HepG2 (cell line): Measurements from ENCODE around the gene FAM114A1. TPM values are rescaled to one million over a fixed set of nuclear protein-coding genes. Genes with fewer than 3 reads are reported as not detected.
A peak's percentile ranks its signal among the peaks of the same experiment; 100 is the strongest.

Source experiments
- ARID2 ChIP-seq: sonication (generic); formaldehyde crosslinking; IDR thresholded peaks from 2 replicates; pipeline ENCODE4 v1.8.1; 2022; ENCODE audit warnings: mild to moderate bottlenecking, missing genetic modification reagents, borderline replicate concordance
- CCAR2 ChIP-seq: fragments of 200-400 bp; formaldehyde crosslinking; optimal IDR thresholded peaks from 2 replicates; pipeline ENCODE3; 2018; ENCODE audit warnings: low read depth, mild to moderate bottlenecking, low read length, moderate library complexity
- JUND ChIP-seq: sonication (generic); formaldehyde crosslinking; IDR thresholded peaks from 2 replicates; pipeline ENCODE4 v1.8.0; 2022; ENCODE audit warnings: mild to moderate bottlenecking, missing genetic modification reagents
- KLF15 ChIP-seq: sonication (generic); formaldehyde crosslinking; IDR thresholded peaks from 2 replicates; pipeline ENCODE4 v1.8.1; 2023; ENCODE audit warnings: borderline replicate concordance, mild to moderate bottlenecking, inconsistent platforms, missing genetic modification reagents, mixed read lengths
- MTA3 ChIP-seq: sonication (generic); formaldehyde crosslinking; IDR thresholded peaks from 2 replicates; pipeline ENCODE4 v1.4.0; 2020; ENCODE audit warnings: missing genetic modification reagents
- SMYD3 ChIP-seq: sonication (generic); formaldehyde crosslinking; IDR thresholded peaks from 2 replicates; pipeline ENCODE4 v1.8.1; 2023; ENCODE audit warnings: mild to moderate bottlenecking, missing genetic modification reagents
- TSC22D2 ChIP-seq: sonication (generic); formaldehyde crosslinking; IDR thresholded peaks from 2 replicates; pipeline ENCODE4 v1.5.1; 2020; ENCODE audit warnings: missing genetic modification reagents, mild to moderate bottlenecking, borderline replicate concordance
- XRCC5 ChIP-seq: fragments of 200-400 bp; formaldehyde crosslinking; optimal IDR thresholded peaks from 2 replicates; pipeline ENCODE3; 2017; ENCODE audit warnings: mild to moderate bottlenecking, low read length
- ZNF614 ChIP-seq: IDR thresholded peaks from 2 replicates; pipeline ENCODE4 v1.6.1; 2018; ENCODE audit warnings: missing biosample characterization, missing genetic modification reagents, inconsistent platforms, borderline replicate concordance
- ZNF720 ChIP-seq: sonication (generic); formaldehyde crosslinking; IDR thresholded peaks from 2 replicates; pipeline ENCODE4 v1.4.0; 2020; ENCODE audit warnings: missing genetic modification reagents
- ZSCAN30 ChIP-seq: sonication (generic); formaldehyde crosslinking; IDR thresholded peaks from 2 replicates; pipeline ENCODE4 v1.5.0; 2020; ENCODE audit warnings: mild to moderate bottlenecking, missing genetic modification reagents
- polyA plus RNA-seq, 8 experiments: library from polyadenylated mRNA; depleted of rRNA in 3 of 8; stranded (reverse) in 7 of 8; unstranded in 1 of 8; fragments of >200 nt; fragmentation: Illumina TruSeq in 4 of 8; extraction: Trizol in 4 of 8; gene quantifications; 2 replicates each; pipeline versions ENCODE4 v1.2.1 to v1.2.3, GENCODE V29; 2011 to 2016; ENCODE audit warnings: low read depth in 4 of 8, missing spikeins in 1 of 8, mixed read lengths in 1 of 8; ENCODE audit not compliant: insufficient read depth in 1 of 8
- total RNA-seq, 5 experiments: library from RNA; depleted of rRNA; stranded (reverse); fragments of >200 nt; fragmentation: Illumina TruSeq; extraction: Trizol; gene quantifications; 2 replicates each; pipeline ENCODE4 v1.2.3, GENCODE V29; 2016; ENCODE audit warnings: low read depth in 1 of 5
- TF ChIP-seq, protein P1 (sequence below): sonication (generic); formaldehyde crosslinking; IDR thresholded peaks from 2 replicates; pipeline ENCODE4 v1.5.1; 2020; ENCODE audit warnings: missing genetic modification reagents, mild to moderate bottlenecking, borderline replicate concordance
- TF ChIP-seq, protein P2 (sequence below): conservative IDR thresholded peaks from 2 replicates; pipeline ENCODE4 v1.6.1; 2018; ENCODE audit warnings: missing genetic modification reagents
- TF ChIP-seq, protein P3 (sequence below): sonication (generic); formaldehyde crosslinking; IDR thresholded peaks from 2 replicates; pipeline ENCODE4 v1.4.0; 2020; ENCODE audit warnings: missing genetic modification reagents, borderline replicate concordance
- TF ChIP-seq, protein P4 (sequence below): sonication (generic); formaldehyde crosslinking; IDR thresholded peaks from 2 replicates; pipeline ENCODE4 v1.5.0; 2020; ENCODE audit warnings: missing genetic modification reagents
- TF ChIP-seq, protein P5 (sequence below): sonication (generic); formaldehyde crosslinking; IDR thresholded peaks from 2 replicates; pipeline ENCODE4 v1.4.0; 2020; ENCODE audit warnings: missing genetic modification reagents
- TF ChIP-seq, protein P6 (sequence below): sonication (generic); formaldehyde crosslinking; IDR thresholded peaks from 2 replicates; pipeline ENCODE4 v1.5.0; 2020; ENCODE audit warnings: mild to moderate bottlenecking, missing genetic modification reagents

FAM114A1 gene
- total and polyA plus RNA-seq, 2 of the 13 experiments (the other 11 are each of a cell fraction or from before 2014, with no cell fraction given), result 61.0 to 76.9 TPM

DNA sequence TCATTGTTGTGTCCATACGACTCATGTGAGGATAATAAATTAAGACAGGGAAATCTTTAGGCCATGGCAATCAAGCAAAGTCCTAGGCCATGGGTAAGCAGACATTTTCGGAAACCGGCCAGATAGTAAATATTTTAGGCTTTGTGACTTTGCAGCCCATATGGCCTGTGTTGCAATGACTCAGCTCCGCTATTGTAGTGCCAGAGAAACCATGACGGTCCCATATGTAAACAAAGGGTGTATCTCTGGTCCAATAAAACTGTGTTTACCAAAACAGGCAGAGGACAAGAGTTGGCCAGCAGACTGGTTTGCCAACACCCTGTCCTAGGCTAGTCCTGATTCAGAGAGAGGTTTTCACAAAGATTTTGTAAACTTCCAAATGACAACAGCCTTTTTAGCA lies 5.0 kb downstream of the FAM114A1 start (continued):
- TF ChIP-seq JUND, result no peak
- TF ChIP-seq, protein P1, sequence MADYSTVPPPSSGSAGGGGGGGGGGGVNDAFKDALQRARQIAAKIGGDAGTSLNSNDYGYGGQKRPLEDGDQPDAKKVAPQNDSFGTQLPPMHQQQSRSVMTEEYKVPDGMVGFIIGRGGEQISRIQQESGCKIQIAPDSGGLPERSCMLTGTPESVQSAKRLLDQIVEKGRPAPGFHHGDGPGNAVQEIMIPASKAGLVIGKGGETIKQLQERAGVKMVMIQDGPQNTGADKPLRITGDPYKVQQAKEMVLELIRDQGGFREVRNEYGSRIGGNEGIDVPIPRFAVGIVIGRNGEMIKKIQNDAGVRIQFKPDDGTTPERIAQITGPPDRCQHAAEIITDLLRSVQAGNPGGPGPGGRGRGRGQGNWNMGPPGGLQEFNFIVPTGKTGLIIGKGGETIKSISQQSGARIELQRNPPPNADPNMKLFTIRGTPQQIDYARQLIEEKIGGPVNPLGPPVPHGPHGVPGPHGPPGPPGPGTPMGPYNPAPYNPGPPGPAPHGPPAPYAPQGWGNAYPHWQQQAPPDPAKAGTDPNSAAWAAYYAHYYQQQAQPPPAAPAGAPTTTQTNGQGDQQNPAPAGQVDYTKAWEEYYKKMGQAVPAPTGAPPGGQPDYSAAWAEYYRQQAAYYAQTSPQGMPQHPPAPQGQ, result no peak
- no peak for TF ChIP-seq ARID2 (CRISPR knock-in tag)
- TF ChIP-seq, protein P2, sequence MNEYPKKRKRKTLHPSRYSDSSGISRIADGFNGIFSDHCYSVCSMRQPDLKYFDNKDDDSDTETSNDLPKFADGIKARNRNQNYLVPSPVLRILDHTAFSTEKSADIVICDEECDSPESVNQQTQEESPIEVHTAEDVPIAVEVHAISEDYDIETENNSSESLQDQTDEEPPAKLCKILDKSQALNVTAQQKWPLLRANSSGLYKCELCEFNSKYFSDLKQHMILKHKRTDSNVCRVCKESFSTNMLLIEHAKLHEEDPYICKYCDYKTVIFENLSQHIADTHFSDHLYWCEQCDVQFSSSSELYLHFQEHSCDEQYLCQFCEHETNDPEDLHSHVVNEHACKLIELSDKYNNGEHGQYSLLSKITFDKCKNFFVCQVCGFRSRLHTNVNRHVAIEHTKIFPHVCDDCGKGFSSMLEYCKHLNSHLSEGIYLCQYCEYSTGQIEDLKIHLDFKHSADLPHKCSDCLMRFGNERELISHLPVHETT (CRISPR knock-in tag), result no peak
- no peak for TF ChIP-seq SMYD3 (CRISPR knock-in tag)
- TF ChIP-seq CCAR2, result no peak
- TF ChIP-seq XRCC5, result peak; percentile 73
- TF ChIP-seq KLF15 (CRISPR knock-in tag), result no peak
- TF ChIP-seq, protein P3, sequence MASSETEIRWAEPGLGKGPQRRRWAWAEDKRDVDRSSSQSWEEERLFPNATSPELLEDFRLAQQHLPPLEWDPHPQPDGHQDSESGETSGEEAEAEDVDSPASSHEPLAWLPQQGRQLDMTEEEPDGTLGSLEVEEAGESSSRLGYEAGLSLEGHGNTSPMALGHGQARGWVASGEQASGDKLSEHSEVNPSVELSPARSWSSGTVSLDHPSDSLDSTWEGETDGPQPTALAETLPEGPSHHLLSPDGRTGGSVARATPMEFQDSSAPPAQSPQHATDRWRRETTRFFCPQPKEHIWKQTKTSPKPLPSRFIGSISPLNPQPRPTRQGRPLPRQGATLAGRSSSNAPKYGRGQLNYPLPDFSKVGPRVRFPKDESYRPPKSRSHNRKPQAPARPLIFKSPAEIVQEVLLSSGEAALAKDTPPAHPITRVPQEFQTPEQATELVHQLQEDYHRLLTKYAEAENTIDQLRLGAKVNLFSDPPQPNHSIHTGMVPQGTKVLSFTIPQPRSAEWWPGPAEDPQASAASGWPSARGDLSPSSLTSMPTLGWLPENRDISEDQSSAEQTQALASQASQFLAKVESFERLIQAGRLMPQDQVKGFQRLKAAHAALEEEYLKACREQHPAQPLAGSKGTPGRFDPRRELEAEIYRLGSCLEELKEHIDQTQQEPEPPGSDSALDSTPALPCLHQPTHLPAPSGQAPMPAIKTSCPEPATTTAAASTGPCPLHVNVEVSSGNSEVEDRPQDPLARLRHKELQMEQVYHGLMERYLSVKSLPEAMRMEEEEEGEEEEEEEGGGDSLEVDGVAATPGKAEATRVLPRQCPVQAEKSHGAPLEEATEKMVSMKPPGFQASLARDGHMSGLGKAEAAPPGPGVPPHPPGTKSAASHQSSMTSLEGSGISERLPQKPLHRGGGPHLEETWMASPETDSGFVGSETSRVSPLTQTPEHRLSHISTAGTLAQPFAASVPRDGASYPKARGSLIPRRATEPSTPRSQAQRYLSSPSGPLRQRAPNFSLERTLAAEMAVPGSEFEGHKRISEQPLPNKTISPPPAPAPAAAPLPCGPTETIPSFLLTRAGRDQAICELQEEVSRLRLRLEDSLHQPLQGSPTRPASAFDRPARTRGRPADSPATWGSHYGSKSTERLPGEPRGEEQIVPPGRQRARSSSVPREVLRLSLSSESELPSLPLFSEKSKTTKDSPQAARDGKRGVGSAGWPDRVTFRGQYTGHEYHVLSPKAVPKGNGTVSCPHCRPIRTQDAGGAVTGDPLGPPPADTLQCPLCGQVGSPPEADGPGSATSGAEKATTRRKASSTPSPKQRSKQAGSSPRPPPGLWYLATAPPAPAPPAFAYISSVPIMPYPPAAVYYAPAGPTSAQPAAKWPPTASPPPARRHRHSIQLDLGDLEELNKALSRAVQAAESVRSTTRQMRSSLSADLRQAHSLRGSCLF (CRISPR knock-in tag), result no peak
- TF ChIP-seq, protein P4, sequence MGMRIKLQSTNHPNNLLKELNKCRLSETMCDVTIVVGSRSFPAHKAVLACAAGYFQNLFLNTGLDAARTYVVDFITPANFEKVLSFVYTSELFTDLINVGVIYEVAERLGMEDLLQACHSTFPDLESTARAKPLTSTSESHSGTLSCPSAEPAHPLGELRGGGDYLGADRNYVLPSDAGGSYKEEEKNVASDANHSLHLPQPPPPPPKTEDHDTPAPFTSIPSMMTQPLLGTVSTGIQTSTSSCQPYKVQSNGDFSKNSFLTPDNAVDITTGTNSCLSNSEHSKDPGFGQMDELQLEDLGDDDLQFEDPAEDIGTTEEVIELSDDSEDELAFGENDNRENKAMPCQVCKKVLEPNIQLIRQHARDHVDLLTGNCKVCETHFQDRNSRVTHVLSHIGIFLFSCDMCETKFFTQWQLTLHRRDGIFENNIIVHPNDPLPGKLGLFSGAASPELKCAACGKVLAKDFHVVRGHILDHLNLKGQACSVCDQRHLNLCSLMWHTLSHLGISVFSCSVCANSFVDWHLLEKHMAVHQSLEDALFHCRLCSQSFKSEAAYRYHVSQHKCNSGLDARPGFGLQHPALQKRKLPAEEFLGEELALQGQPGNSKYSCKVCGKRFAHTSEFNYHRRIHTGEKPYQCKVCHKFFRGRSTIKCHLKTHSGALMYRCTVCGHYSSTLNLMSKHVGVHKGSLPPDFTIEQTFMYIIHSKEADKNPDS (CRISPR knock-in tag), result no peak
- no peak for TF ChIP-seq TSC22D2
- peak; percentile 69; the same call in 1 of the 2 replicates for TF ChIP-seq ZNF614 (CRISPR knock-in tag)
- TF ChIP-seq ZSCAN30 (CRISPR knock-in tag), result no peak
- no peak for TF ChIP-seq ZNF720 (CRISPR knock-in tag)
- TF ChIP-seq, protein P5, sequence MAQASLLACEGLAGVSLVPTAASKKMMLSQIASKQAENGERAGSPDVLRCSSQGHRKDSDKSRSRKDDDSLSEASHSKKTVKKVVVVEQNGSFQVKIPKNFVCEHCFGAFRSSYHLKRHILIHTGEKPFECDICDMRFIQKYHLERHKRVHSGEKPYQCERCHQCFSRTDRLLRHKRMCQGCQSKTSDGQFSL (CRISPR knock-in tag), result no peak
- no peak for TF ChIP-seq MTA3 (CRISPR knock-in tag)
- TF ChIP-seq, protein P6, sequence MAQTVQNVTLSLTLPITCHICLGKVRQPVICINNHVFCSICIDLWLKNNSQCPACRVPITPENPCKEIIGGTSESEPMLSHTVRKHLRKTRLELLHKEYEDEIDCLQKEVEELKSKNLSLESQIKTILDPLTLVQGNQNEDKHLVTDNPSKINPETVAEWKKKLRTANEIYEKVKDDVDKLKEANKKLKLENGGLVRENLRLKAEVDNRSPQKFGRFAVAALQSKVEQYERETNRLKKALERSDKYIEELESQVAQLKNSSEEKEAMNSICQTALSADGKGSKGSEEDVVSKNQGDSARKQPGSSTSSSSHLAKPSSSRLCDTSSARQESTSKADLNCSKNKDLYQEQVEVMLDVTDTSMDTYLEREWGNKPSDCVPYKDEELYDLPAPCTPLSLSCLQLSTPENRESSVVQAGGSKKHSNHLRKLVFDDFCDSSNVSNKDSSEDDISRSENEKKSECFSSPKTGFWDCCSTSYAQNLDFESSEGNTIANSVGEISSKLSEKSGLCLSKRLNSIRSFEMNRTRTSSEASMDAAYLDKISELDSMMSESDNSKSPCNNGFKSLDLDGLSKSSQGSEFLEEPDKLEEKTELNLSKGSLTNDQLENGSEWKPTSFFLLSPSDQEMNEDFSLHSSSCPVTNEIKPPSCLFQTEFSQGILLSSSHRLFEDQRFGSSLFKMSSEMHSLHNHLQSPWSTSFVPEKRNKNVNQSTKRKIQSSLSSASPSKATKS (CRISPR knock-in tag), result no peak
